Measurements from ENCODE around the gene ABHD16A. TPM values are rescaled to one million over a fixed set of nuclear protein-coding genes. Genes with fewer than 3 reads are reported as not detected.
A peak's percentile ranks its signal among the peaks of the same experiment; 100 is the strongest.

ABHD16A gene
- total and polyA plus RNA-seq, 2 of the 13 experiments (the other 11 are each of a cell fraction or from before 2014, with no cell fraction given), result 43.5 to 45.4 TPM

DNA sequence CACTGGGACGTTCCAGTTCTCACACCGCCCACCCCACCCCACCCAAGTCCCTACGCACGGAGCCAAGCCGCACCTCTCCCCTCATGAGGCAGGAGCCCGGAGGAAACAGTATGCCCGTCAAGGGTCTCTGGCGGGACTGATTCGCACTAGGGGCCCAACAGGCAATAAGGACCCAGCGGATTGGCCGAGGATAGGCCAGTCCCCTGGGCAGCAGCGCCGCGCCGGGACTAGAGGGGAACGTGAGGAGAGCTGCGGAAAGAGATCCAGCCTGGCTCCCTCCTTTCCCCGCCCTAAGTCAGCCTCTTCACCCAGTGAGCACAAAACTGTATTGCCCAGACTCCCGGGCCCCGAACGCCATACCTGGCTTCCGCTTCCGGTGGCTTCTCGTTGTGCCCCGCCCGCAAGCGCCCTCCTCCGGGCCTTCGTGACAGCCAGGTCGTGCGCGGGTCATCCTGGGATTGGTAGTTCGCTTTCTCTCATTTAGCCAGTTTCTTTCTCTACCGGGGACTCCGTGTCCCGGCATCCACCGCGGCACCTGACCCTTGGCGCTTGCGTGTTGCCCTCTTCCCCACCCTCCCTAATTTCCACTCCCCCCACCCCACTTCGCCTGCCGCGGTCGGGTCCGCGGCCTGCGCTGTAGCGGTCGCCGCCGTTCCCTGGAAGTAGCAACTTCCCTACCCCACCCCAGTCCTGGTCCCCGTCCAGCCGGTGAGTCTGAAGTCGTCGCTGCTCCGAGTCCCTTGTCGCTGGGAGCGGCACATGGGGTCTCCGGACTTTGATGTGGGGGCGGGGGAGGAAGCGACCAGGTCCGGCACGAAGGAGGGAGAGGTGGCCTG is 37.4 kb downstream of the ABHD16A start, which contains the start of gene CSNK2B (continued):
- TF ChIP-seq ZBTB7B (CRISPR knock-in tag; IDR thresholded peaks at IDR 0.05) (no peak), SYNCRIP (IDR thresholded peaks at IDR 0.05; ENCODE audit: insufficient read depth, low read depth, low read length) (no peak), PHF8 (CRISPR knock-in tag; IDR thresholded peaks at IDR 0.05) (peak; percentile 97), STAG1 (CRISPR knock-in tag; IDR thresholded peaks at IDR 0.05) (no peak), ZNF333 (CRISPR knock-in tag; IDR thresholded peaks at IDR 0.05; ENCODE audit: borderline replicate concordance) (no peak; the same call in 1 of the 2 replicates), TP53 (CRISPR knock-in tag; conservative IDR thresholded peaks at IDR 0.05) (peak; percentile 58), SPEN (CRISPR knock-in tag; IDR thresholded peaks at IDR 0.05; ENCODE audit: low read depth) (peak; percentile 26; the same call in 1 of the 2 replicates), ZNF235 (CRISPR knock-in tag; IDR thresholded peaks at IDR 0.05; ENCODE audit: borderline replicate concordance) (peak; percentile 71; the same call in 1 of the 2 replicates)
- TF ChIP-seq, protein P1, sequence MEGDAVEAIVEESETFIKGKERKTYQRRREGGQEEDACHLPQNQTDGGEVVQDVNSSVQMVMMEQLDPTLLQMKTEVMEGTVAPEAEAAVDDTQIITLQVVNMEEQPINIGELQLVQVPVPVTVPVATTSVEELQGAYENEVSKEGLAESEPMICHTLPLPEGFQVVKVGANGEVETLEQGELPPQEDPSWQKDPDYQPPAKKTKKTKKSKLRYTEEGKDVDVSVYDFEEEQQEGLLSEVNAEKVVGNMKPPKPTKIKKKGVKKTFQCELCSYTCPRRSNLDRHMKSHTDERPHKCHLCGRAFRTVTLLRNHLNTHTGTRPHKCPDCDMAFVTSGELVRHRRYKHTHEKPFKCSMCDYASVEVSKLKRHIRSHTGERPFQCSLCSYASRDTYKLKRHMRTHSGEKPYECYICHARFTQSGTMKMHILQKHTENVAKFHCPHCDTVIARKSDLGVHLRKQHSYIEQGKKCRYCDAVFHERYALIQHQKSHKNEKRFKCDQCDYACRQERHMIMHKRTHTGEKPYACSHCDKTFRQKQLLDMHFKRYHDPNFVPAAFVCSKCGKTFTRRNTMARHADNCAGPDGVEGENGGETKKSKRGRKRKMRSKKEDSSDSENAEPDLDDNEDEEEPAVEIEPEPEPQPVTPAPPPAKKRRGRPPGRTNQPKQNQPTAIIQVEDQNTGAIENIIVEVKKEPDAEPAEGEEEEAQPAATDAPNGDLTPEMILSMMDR (CRISPR knock-in tag; IDR thresholded peaks at IDR 0.05), result peak; percentile 21
- TF ChIP-seq, protein P2, sequence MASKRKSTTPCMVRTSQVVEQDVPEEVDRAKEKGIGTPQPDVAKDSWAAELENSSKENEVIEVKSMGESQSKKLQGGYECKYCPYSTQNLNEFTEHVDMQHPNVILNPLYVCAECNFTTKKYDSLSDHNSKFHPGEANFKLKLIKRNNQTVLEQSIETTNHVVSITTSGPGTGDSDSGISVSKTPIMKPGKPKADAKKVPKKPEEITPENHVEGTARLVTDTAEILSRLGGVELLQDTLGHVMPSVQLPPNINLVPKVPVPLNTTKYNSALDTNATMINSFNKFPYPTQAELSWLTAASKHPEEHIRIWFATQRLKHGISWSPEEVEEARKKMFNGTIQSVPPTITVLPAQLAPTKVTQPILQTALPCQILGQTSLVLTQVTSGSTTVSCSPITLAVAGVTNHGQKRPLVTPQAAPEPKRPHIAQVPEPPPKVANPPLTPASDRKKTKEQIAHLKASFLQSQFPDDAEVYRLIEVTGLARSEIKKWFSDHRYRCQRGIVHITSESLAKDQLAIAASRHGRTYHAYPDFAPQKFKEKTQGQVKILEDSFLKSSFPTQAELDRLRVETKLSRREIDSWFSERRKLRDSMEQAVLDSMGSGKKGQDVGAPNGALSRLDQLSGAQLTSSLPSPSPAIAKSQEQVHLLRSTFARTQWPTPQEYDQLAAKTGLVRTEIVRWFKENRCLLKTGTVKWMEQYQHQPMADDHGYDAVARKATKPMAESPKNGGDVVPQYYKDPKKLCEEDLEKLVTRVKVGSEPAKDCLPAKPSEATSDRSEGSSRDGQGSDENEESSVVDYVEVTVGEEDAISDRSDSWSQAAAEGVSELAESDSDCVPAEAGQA (IDR thresholded peaks at IDR 0.05; ENCODE audit: low read depth), result no peak
- TF ChIP-seq, protein P2 (CRISPR knock-in tag; IDR thresholded peaks at IDR 0.05; ENCODE audit: borderline replicate concordance), result 0 out of 2 replicates have a peak, but pooled peaks have one; percentile 34
- TF ChIP-seq, protein P3, sequence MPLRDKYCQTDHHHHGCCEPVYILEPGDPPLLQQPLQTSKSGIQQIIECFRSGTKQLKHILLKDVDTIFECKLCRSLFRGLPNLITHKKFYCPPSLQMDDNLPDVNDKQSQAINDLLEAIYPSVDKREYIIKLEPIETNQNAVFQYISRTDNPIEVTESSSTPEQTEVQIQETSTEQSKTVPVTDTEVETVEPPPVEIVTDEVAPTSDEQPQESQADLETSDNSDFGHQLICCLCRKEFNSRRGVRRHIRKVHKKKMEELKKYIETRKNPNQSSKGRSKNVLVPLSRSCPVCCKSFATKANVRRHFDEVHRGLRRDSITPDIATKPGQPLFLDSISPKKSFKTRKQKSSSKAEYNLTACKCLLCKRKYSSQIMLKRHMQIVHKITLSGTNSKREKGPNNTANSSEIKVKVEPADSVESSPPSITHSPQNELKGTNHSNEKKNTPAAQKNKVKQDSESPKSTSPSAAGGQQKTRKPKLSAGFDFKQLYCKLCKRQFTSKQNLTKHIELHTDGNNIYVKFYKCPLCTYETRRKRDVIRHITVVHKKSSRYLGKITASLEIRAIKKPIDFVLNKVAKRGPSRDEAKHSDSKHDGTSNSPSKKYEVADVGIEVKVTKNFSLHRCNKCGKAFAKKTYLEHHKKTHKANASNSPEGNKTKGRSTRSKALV (CRISPR knock-in tag; IDR thresholded peaks at IDR 0.05), result no peak
- TF ChIP-seq, protein P4, sequence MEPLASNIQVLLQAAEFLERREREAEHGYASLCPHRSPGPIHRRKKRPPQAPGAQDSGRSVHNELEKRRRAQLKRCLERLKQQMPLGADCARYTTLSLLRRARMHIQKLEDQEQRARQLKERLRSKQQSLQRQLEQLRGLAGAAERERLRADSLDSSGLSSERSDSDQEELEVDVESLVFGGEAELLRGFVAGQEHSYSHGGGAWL (CRISPR knock-in tag; IDR thresholded peaks at IDR 0.05), result no peak; the same call in 1 of the 2 replicates
- TF ChIP-seq, protein P5, sequence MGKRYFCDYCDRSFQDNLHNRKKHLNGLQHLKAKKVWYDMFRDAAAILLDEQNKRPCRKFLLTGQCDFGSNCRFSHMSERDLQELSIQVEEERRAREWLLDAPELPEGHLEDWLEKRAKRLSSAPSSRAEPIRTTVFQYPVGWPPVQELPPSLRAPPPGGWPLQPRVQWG (CRISPR knock-in tag; IDR thresholded peaks at IDR 0.05; ENCODE audit: borderline replicate concordance, low read depth), result no peak
